Mesodermal cell (in vitro differentiated cells): Measurements from ENCODE around the gene CMTM3.

Source experiments
- H3K27ac ChIP-seq: 2 replicates; pipeline ENCODE4 v1.7.0; 2013; ENCODE audit warnings: mild to moderate bottlenecking, low read depth, low read length, moderate library complexity; ENCODE audit not compliant: severe bottlenecking
- H3K36me3 ChIP-seq: 2 replicates; pipeline ENCODE4 v1.7.1; 2013; ENCODE audit warnings: mild to moderate bottlenecking, low read length, moderate library complexity; ENCODE audit not compliant: control insufficient read depth, insufficient read depth
- H3K4me1 ChIP-seq: one replicate; pipeline ENCODE4 v1.7.1; 2013; ENCODE audit warnings: mild to moderate bottlenecking, low read length; ENCODE audit not compliant: insufficient read depth, control insufficient read depth, poor library complexity, severe bottlenecking
- H3K4me3 ChIP-seq: 2 replicates; pipeline ENCODE4 v1.7.0; 2013; ENCODE audit warnings: low read length, control low read depth, mild to moderate bottlenecking; ENCODE audit not compliant: insufficient read depth, poor library complexity, severe bottlenecking; ENCODE audit errors: extremely low read depth
- H3K9me3 ChIP-seq: 2 replicates; pipeline ENCODE4 v1.7.1; 2013; ENCODE audit warnings: mild to moderate bottlenecking, low read length, moderate library complexity; ENCODE audit not compliant: control insufficient read depth
- WGBS, 2 experiments: methylation state at CpG; one replicate each; pipeline ENCODE4 v1.1.5; 2013; ENCODE audit warnings: missing lambda C conversion rate in 2 of 2; ENCODE audit not compliant: insufficient coverage in 2 of 2; 5-methylcytosine and 5-hydroxymethylcytosine counted together

CMTM3 gene

GRCh38 chr16:66636199-66636598, 31.7 kb downstream of the CMTM3 start:
- no peak overlapping the region for H3K27ac ChIP-seq
- no peaks in the 10 kb centered on the region for H3K36me3 ChIP-seq
- 88 to 100% methylated on average over 5 of the region's 5 CpGs for WGBS, 2 experiments
- no peaks in the 10 kb centered on the region for H3K4me1 ChIP-seq
- no peaks in the 10 kb centered on the region for H3K9me3 ChIP-seq
- H3K4me3 ChIP-seq: no peak overlapping the region

DNA sequence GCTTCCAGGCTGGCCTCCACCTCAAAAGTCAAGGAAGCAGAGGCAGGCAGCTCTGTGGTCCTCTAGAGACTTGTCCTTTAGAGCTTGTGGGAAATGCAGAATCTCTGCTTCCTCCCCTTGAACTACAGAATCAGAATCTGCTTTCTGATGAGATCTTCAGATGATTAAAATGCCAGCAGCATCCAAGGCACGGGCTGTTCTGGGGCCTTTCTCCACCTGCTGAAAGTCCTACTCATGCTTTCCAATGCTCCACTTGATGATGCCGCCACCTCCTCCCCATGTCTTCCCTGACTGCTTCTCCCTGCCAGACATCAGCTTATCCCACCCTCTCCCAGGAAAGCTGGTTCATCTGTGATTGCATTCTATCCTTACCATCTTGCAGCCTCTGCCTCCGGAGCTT, 33.3 kb downstream of the CMTM3 start:
- H3K4me1 ChIP-seq: no peaks in the 10 kb centered on the region
- no peak overlapping the region for H3K27ac ChIP-seq
- WGBS, 2 experiments: 92 to 96% methylated on average over 2 to 3 of the region's 3 CpGs

GRCh38 chr16:66639091-66639885, 34.8 kb downstream of the CMTM3 start:
- WGBS, 2 experiments: 83 to 91% methylated on average over 4 to 5 of the region's 6 CpGs
- H3K27ac ChIP-seq: no peak overlapping the region
- H3K4me1 ChIP-seq: no peaks in the 10 kb centered on the region
- H3K36me3 ChIP-seq: no peaks in the 10 kb centered on the region
- H3K9me3 ChIP-seq: no peaks in the 10 kb centered on the region
- H3K4me3 ChIP-seq: no peak overlapping the region

More for the DNA sequence above, 33.3 kb downstream of the CMTM3 start:
- no peak overlapping the region for H3K4me3 ChIP-seq
- H3K9me3 ChIP-seq: no peaks in the 10 kb centered on the region
- no peaks in the 10 kb centered on the region for H3K36me3 ChIP-seq

GRCh38 chr16:66640724-66641314, 36.3 kb downstream of the CMTM3 start:
- no peaks in the 10 kb centered on the region for H3K36me3 ChIP-seq
- WGBS, 2 experiments: 100% methylated on average over 1 to 2 of the region's 3 CpGs
- no peak overlapping the region for H3K4me3 ChIP-seq
- H3K27ac ChIP-seq: no peak overlapping the region
- no peaks in the 10 kb centered on the region for H3K9me3 ChIP-seq
- H3K4me1 ChIP-seq: no peaks in the 10 kb centered on the region

DNA sequence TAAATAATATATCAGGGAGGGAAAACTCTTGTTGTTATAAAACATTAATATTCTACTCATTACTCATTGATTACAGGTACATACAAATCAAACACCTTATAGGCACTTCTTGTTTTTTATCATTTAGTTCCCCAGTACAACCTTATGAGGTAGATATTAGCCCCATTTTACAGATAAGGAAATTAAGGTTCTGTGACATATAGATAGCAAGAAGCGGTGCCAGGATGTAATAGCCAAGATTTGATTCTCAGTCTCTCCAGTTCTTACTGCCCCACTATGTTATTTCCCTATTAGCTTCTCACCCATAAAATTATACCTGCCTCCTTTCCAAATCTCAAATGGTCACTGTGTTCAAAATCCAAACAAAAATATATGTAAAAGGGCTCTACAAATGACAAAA, 36.9 kb downstream of the CMTM3 start:
- Histone ChIP-seq H3K27ac (no peak overlapping the region), H3K9me3 (no peaks in the 10 kb centered on the region), H3K36me3 (no peaks in the 10 kb centered on the region), H3K4me1 (no peaks in the 10 kb centered on the region), H3K4me3 (no peak overlapping the region)
- WGBS, 2 experiments: no CpG with 5 or more reads among the region's 1 CpG

DNA sequence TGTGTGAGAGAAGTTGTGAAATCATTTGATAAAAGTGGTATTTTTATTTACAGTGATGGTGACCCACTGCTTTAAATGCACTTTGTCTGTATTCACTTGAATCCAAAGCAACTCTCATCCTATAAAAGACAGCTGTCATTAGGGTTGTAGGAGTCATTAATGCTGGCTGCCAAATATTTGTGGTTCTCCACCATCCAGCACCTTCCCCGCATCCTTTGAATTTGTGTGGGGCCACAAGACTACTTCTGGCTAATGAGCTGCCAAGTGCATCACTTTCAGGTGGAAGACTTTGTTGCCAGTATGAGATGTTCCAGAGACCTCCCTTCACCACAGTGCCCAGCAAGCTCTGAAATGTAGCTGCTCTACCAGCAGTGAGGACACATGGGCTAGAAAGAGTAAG, 43.4 kb downstream of the CMTM3 start:
- 86 to 100% methylated on average over 1 of the region's 1 CpG for WGBS, 2 experiments
- Histone ChIP-seq H3K9me3 (no peaks in the 10 kb centered on the region), H3K4me1 (peaks cover 4% of the 10 kb centered on the region)

DNA sequence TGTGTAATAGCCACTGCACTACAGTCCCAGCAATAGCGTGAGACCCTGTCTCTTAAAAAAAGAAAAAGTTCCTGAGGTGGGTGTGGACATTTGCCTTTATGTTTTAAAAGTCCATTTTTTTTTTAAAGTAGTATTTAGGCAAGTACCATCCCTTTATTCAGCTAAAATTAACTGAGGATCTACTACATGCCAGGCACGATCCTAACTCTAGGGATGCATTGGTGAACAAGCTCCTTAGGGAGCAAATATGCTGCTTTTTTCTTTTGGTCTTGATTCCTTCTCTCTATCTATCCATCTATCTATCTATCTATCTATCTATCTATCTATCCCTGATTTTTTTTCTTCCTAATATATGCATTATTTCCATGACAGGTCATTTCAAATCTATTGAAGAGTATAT, 44.7 kb downstream of the CMTM3 start:
- Histone ChIP-seq H3K36me3 (no peaks in the 10 kb centered on the region), H3K9me3 (no peaks in the 10 kb centered on the region), H3K4me1 (peaks cover 4% of the 10 kb centered on the region), H3K27ac (no peak overlapping the region), H3K4me3 (no peak overlapping the region)
- WGBS, 2 experiments: 80 to 100% methylated on average over 1 of the region's 2 CpGs

More for the DNA sequence above, 43.4 kb downstream of the CMTM3 start:
- H3K4me3 ChIP-seq: no peak overlapping the region
- no peaks in the 10 kb centered on the region for H3K36me3 ChIP-seq
- no peak overlapping the region for H3K27ac ChIP-seq

DNA sequence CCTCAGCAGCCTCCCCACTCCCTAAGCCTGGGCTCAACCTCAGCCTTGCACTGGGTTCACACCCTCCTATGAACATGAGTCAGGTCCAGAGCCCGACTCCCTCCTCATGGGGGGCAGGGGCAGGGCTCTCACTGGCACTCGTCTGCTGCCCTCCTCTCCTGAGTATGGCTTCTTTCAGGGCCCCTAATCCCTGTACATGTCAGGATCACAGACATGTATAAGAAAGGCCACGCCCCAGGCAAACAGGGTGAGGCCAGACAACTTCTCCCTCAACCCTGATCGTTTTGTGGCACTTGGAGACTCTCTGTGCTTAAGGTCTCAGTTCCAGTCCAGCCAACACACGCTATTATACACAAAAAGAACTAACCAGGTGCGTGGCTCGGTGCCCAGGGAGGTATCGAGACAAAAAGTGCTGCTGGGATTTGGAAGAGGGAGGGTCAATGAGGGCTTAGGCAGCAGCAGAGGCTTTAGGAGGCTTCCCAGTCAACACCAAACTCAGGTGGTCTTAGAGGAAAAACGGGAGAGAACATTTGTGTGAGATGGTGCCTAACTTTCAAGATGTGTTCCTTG, 45.2 kb downstream of the CMTM3 start:
- Histone ChIP-seq H3K4me3 (no peak overlapping the region), H3K4me1 (peaks cover 4% of the 10 kb centered on the region), H3K9me3 (no peaks in the 10 kb centered on the region), H3K27ac (no peak overlapping the region), H3K36me3 (no peaks in the 10 kb centered on the region)
- 83 to 93% methylated on average over 4 to 5 of the region's 9 CpGs for WGBS, 2 experiments

GRCh38 chr16:66650707-66651473, 46.4 kb downstream of the CMTM3 start:
- Histone ChIP-seq H3K36me3 (no peaks in the 10 kb centered on the region), H3K9me3 (no peaks in the 10 kb centered on the region), H3K4me3 (no peak overlapping the region), H3K4me1 (peaks cover 4% of the 10 kb centered on the region), H3K27ac (no peak overlapping the region)
- 44 to 48% methylated on average over 12 of the region's 18 CpGs for WGBS, 2 experiments

GRCh38 chr16:66651474-66651765, 46.9 kb downstream of the CMTM3 start:
- WGBS, 2 experiments: 69 to 71% methylated on average over 2 of the region's 2 CpGs
- Histone ChIP-seq H3K9me3 (no peaks in the 10 kb centered on the region), H3K4me1 (peaks cover 4% of the 10 kb centered on the region), H3K4me3 (no peak overlapping the region), H3K36me3 (no peaks in the 10 kb centered on the region), H3K27ac (no peak overlapping the region)
